WTC11 (cell line): ENCODE measurements around the gene C3.

Source experiments
- CTCF ChIP-seq: fragments of 200-600 bp; IDR thresholded peaks from 2 replicates; pipeline ENCODE4 v1.8.0; 2022; ENCODE audit warnings: antibody characterized with exemption
- FOXP1 ChIP-seq: sonication (generic); formaldehyde crosslinking; IDR thresholded peaks from 2 replicates; pipeline ENCODE4 v1.8.0; 2022; ENCODE audit warnings: missing genetic modification reagents, mild to moderate bottlenecking, moderate library complexity, borderline replicate concordance

DNA sequence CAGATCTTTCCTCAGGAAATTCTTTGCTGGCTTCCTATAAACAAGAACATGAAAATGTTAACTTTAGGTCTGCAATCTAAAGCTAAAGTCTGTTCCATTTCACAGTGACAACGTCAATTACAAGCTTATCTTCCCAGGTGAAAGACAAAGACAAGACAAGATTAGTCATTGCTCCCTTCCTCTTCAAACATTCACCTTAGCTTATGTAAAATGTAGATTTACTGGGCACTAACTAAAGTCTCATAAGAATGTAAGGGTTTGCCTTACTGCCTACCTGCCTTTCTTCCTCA, 67.7 kb downstream of the C3 start:
- no peak for TF ChIP-seq CTCF
- no peak for TF ChIP-seq FOXP1 (CRISPR knock-in tag)
